Brain microvascular endothelial cell (primary cell): ENCODE results near the gene ARHGAP24.
A peak's percentile ranks its signal among the peaks of the same experiment; 100 is the strongest.

ENCODE experiments used
- DNase-seq: peaks from one replicate; pipeline ENCODE4 v3.0.0-alpha.2; 2020
- H3K27ac ChIP-seq: fragments of 250-450 bp; sonication (Bioruptor Pico); 2 replicates; pipeline ENCODE4 v1.5.1; 2020; ENCODE audit warnings: mild to moderate bottlenecking, moderate library complexity
- H3K27me3 ChIP-seq: fragments of 250-450 bp; sonication (Bioruptor Pico); replicated peaks from 2 replicates; pipeline ENCODE4 v1.5.1; 2020; ENCODE audit warnings: mild to moderate bottlenecking
- H3K36me3 ChIP-seq: fragments of 250-450 bp; sonication (Bioruptor Pico); replicated peaks from 2 replicates; pipeline ENCODE4 v1.5.1; 2020; ENCODE audit warnings: mild to moderate bottlenecking
- H3K4me3 ChIP-seq: 2 replicates; pipeline ENCODE4 v1.5.1; 2011; ENCODE audit warnings: low read depth, mild to moderate bottlenecking, control low read depth, low read length, moderate library complexity
- in situ Hi-C: cut with HindIII; loops from 2 replicates; pipeline ENCODE4 v1.10.0; 2017; ENCODE audit warnings: low sequenced_read_pairs, low pct_ligation_motif_present
- TF ChIP-seq, protein P1 (sequence below): IDR thresholded peaks from 2 replicates; pipeline ENCODE4 v1.5.1; 2011; ENCODE audit warnings: low read depth, mild to moderate bottlenecking, moderate library complexity, low read length, control low read depth, inconsistent platforms; ENCODE audit errors: missing control alignments

The ARHGAP24 gene

DNA sequence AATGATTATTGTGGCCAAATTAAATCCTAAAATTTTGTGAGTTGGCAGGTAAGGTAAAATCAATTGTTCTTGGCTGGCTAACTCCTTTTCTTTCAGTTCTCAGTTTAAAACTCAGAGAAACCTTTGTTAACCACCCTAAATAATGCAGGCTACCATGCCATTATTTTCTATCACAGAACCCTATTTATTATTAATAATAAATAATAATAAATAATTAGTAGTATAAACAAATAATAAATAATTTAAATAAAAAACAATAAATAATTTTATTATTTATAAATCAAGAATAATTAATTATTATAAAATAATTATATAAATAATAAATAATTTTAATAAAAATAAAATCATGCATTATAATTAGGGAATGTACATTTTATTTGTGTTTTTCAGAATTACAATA lies 390.3 kb downstream of the ARHGAP24 start:
- in situ Hi-C loops, result no loop called here
- TF ChIP-seq, protein P1, sequence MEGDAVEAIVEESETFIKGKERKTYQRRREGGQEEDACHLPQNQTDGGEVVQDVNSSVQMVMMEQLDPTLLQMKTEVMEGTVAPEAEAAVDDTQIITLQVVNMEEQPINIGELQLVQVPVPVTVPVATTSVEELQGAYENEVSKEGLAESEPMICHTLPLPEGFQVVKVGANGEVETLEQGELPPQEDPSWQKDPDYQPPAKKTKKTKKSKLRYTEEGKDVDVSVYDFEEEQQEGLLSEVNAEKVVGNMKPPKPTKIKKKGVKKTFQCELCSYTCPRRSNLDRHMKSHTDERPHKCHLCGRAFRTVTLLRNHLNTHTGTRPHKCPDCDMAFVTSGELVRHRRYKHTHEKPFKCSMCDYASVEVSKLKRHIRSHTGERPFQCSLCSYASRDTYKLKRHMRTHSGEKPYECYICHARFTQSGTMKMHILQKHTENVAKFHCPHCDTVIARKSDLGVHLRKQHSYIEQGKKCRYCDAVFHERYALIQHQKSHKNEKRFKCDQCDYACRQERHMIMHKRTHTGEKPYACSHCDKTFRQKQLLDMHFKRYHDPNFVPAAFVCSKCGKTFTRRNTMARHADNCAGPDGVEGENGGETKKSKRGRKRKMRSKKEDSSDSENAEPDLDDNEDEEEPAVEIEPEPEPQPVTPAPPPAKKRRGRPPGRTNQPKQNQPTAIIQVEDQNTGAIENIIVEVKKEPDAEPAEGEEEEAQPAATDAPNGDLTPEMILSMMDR, result no peak
- H3K4me3 ChIP-seq, result no peak overlapping the region

DNA sequence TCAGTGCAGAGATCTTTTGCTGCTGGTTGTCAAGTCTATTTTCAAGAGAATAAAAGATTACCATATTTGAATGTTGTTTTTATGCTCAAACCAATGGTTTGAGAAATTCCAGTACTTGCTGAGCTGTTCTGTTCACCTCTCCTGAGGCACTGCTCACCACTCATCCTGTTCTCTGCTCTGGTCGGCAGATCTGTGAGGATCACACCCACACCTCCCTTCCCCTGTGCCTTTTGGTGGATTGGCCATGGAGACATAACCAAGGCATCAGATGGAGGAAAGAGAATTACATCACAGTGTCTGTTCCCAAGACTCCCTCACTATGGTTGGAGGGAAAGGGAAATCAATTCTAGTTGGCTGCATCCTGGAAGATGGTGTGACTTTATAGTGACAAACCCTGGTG lies 391.6 kb downstream of the ARHGAP24 start:
- no peak overlapping the region for H3K27ac ChIP-seq
- no peaks in the 10 kb centered on the region for H3K36me3 ChIP-seq
- H3K27me3 ChIP-seq, result no peaks in the 10 kb centered on the region
- TF ChIP-seq, protein P1, result no peak
- H3K4me3 ChIP-seq, result no peak overlapping the region
- in situ Hi-C loops, result no loop called here
- no peak for DNase-seq

More for the DNA sequence above, 390.3 kb downstream of the ARHGAP24 start:
- no peaks in the 10 kb centered on the region for H3K27me3 ChIP-seq
- DNase-seq, result no peak
- H3K27ac ChIP-seq, result no peak overlapping the region
- no peaks in the 10 kb centered on the region for H3K36me3 ChIP-seq

GRCh38 chr4:85867271-85867670 lies 392.3 kb downstream of the ARHGAP24 start:
- no peaks in the 10 kb centered on the region for H3K36me3 ChIP-seq
- H3K27me3 ChIP-seq, result no peaks in the 10 kb centered on the region
- TF ChIP-seq, protein P1, result no peak
- in situ Hi-C loops, result no loop called here
- no peak for DNase-seq
- H3K27ac ChIP-seq, result no peak overlapping the region
- H3K4me3 ChIP-seq, result no peak overlapping the region

DNA sequence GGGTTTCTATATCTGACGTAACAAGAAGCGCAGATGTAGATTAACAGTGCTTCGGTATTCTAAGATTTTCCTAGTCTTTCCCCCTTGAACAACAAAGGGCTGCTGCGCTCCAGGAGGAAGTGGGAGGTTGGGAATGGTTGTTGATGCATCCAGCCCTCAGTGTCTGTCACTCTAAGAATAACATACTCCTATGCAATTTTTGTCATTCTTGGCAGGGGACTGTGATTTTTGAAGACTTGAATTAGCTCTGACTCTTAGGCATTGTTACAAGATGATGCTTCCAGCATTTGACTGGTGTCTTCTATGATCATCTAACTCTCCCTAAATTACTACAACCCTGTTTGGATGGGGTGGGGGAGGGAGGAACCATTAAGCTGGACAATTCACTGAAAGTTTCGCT lies 394.2 kb downstream of the ARHGAP24 start:
- in situ Hi-C loops, result no loop called here
- TF ChIP-seq, protein P1, result no peak
- no peak overlapping the region for H3K27ac ChIP-seq
- peak; percentile 10 for DNase-seq
- no peak overlapping the region for H3K4me3 ChIP-seq
- H3K36me3 ChIP-seq, result no peaks in the 10 kb centered on the region
- no peaks in the 10 kb centered on the region for H3K27me3 ChIP-seq

DNA sequence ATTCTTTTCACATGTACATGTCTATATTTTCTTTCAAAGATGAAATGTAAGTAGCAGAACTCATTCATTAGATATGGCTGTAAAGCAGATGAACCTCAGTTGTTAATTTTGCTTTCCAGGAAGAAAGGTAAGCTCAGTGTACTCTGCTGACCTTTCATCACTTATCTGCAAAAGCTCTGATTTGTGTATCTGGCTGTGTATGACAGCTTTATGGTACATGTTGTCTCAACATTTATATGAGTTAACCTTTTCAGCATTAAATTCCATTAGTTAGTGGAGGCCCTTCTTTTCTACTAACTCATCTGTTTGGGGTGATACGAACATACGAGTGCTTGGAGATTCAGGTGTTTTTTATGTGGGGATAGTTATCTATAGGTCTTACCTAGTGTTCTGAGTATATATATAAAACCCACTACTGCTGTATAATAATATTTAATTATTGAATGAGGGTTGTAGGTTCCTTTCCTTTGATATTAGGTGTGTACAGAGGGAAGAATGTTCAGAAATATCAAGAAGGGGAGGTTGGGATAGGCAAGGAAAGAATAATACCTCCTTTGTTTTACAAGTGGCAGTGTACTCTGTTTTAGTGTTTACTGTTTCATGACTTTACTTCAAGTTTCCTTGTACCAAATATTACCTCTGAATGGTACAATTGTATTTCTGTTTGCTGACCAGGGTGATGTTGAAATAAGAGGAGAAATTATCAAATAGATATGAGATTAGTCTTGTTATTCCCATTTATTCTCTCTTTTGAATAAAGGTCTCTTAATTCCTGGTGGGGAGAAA lies 395.5 kb downstream of the ARHGAP24 start:
- TF ChIP-seq, protein P1, result no peak
- Histone ChIP-seq H3K4me3 (no peak overlapping the region), H3K27me3 (no peaks in the 10 kb centered on the region), H3K27ac (no peak overlapping the region), H3K36me3 (no peaks in the 10 kb centered on the region)
- no peak for DNase-seq
- in situ Hi-C loops, result no loop called here

DNA sequence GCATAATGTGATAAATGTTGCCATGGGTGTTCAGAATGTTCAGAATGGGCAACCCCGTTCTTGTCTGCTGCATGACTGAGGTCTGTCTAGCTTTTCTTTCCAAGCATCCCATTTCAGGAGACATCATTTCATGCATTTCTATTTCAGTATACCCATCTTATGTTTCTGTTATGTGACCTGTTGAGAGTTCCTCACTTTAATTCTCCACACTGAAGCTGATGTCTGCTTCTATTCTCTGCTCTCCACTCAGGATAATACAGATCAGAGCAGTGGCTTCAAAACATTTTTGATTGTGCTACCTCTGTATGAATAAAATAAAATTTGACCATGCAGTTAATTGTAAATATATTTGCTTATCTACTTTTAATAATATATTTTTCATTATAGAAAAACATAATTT lies 398.6 kb downstream of the ARHGAP24 start:
- no peaks in the 10 kb centered on the region for H3K27me3 ChIP-seq
- in situ Hi-C loops, result no loop called here
- H3K36me3 ChIP-seq, result no peaks in the 10 kb centered on the region
- DNase-seq, result no peak
- TF ChIP-seq, protein P1, result no peak
- H3K27ac ChIP-seq, result no peak overlapping the region
- no peak overlapping the region for H3K4me3 ChIP-seq
